Neutrophil (primary cell): ENCODE data around the gene ELOVL1.
"Not testable (repeated sequence)": the region's sequence is repeated elsewhere in the genome, so short reads cannot be mapped to it uniquely, and the experiment has no call there.

Experiments used
- H3K27ac ChIP-seq: fragments of 200-600 bp; sonication (generic); 2 replicates; pipeline ENCODE4 v1.5.1; 2016; ENCODE audit warnings: mild to moderate bottlenecking, moderate library complexity
- H3K27me3 ChIP-seq: fragments of 200-600 bp; sonication (generic); 2 replicates; pipeline ENCODE4 v1.6.0; 2016; ENCODE audit warnings: mild to moderate bottlenecking
- H3K36me3 ChIP-seq: fragments of 200-600 bp; sonication (generic); 2 replicates; pipeline ENCODE4 v1.5.1; 2017
- H3K4me1 ChIP-seq, 2 experiments: fragments of 200-600 bp in 1 of 2; sonication (generic) in 1 of 2; 1 replicate in 1 of 2; 2 replicates in 1 of 2; pipeline versions ENCODE4 v1.5.1 to v1.6.1; 2013 to 2016; ENCODE audit warnings: low read depth in 1 of 2, low read length in 1 of 2, mild to moderate bottlenecking in 1 of 2, moderate library complexity in 1 of 2; ENCODE audit not compliant: control insufficient read depth in 1 of 2, insufficient read depth in 1 of 2
- H3K4me3 ChIP-seq, 2 experiments: fragments of 200-600 bp in 1 of 2; sonication (generic) in 1 of 2; 1 replicate in 1 of 2; 2 replicates in 1 of 2; pipeline ENCODE4 v1.5.1; 2013 to 2016; ENCODE audit warnings: low read depth in 1 of 2, low read length in 1 of 2, mild to moderate bottlenecking in 1 of 2, moderate library complexity in 1 of 2
- H3K9me3 ChIP-seq: fragments of 200-600 bp; sonication (generic); 2 replicates; pipeline ENCODE4 v1.5.1; 2016
- TF ChIP-seq, protein P1 (sequence below): fragments of 200-600 bp; sonication (generic); IDR thresholded peaks from 2 replicates; pipeline ENCODE4 v1.5.1; 2016; ENCODE audit warnings: antibody characterized with exemption

ELOVL1 gene

DNA sequence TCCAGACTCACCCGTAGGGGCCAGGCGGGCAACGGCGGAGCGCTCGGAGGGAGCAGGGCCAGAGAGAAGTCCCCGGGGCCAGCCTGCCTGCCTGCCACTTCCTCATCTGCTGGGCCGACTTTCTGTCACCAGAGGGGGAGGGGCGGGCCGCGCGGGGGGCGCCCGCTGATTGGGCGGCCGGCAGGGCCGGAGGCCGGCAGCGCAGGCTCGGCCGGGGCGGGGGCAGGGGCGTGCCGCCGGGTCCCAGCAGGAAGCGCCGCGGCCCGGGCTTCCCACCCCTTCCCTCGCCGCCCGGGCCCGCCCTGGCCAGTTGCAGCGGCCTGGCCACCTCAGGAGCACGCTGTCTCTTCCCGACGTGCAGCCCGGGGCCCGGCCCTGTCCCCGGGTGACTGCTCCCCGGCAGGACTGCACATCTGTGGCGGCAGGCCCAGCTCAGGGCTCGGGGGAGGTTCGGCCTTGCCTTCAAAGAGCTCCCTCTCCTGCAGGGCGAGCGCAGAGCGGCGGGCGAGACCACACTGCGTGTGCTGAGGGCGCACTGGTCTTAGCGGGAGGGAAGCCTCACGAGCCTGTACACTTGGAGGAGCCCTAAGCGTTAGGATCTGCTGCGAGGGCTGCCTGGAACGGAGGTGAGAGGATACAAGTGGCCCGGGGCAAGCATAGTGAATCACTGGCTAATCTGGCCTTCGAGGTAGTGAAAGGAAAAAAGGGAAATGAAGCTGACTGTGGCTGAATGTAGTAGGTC, at the start of gene ELOVL1:
Gene ELOVL1, minus strand, starts transcription at position 108 of the 742 bp plus-strand sequence. CDS start 2,402 bp downstream, outside the sequence.
- Histone ChIP-seq H3K27ac (peak within 1 kb of the TSS; percentile 98), H3K4me3 (peak within 1 kb of the TSS; percentile 91 to 92), H3K4me1 (peaks cover 28 to 33% of the 10 kb centered on the region in 2 experiments), H3K9me3 (no peaks in the 10 kb centered on the region), H3K27me3 (no peaks in the 10 kb centered on the region), H3K36me3 (peaks cover 35% of the 10 kb centered on the region)
- TF ChIP-seq, protein P1, sequence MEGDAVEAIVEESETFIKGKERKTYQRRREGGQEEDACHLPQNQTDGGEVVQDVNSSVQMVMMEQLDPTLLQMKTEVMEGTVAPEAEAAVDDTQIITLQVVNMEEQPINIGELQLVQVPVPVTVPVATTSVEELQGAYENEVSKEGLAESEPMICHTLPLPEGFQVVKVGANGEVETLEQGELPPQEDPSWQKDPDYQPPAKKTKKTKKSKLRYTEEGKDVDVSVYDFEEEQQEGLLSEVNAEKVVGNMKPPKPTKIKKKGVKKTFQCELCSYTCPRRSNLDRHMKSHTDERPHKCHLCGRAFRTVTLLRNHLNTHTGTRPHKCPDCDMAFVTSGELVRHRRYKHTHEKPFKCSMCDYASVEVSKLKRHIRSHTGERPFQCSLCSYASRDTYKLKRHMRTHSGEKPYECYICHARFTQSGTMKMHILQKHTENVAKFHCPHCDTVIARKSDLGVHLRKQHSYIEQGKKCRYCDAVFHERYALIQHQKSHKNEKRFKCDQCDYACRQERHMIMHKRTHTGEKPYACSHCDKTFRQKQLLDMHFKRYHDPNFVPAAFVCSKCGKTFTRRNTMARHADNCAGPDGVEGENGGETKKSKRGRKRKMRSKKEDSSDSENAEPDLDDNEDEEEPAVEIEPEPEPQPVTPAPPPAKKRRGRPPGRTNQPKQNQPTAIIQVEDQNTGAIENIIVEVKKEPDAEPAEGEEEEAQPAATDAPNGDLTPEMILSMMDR: peak; percentile 54

- TF ChIP-seq, protein P1: no peak
Measured at GRCh38 chr1:43415901-43416300, 48.1 kb upstream of the ELOVL1 start.

GRCh38 chr1:43414634-43415223, 46.9 kb upstream of the ELOVL1 start:
- H3K4me3 ChIP-seq: no peak overlapping the region
- TF ChIP-seq, protein P1: peak; percentile 70
- peaks cover 71% of the 10 kb centered on the region for H3K36me3 ChIP-seq
- no peaks in the 10 kb centered on the region for H3K9me3 ChIP-seq
- no peaks in the 10 kb centered on the region for H3K4me1 ChIP-seq
- no peaks in the 10 kb centered on the region for H3K27me3 ChIP-seq
- H3K27ac ChIP-seq: no peak overlapping the region

More at GRCh38 chr1:43415901-43416300, 48.1 kb upstream of the ELOVL1 start:
- no peaks in the 10 kb centered on the region for H3K9me3 ChIP-seq
- no peak overlapping the region for H3K4me3 ChIP-seq
- H3K27me3 ChIP-seq: no peaks in the 10 kb centered on the region
- no peak overlapping the region for H3K27ac ChIP-seq
- peaks cover 73% of the 10 kb centered on the region for H3K36me3 ChIP-seq
- no peaks in the 10 kb centered on the region for H3K4me1 ChIP-seq

GRCh38 chr1:43413426-43413825, 45.6 kb upstream of the ELOVL1 start:
- H3K4me3 ChIP-seq, H3K27ac ChIP-seq, H3K27me3 ChIP-seq, H3K9me3 ChIP-seq, H3K4me1 ChIP-seq: not testable (repeated sequence)
- peaks cover 69% of the 10 kb centered on the region for H3K36me3 ChIP-seq

DNA sequence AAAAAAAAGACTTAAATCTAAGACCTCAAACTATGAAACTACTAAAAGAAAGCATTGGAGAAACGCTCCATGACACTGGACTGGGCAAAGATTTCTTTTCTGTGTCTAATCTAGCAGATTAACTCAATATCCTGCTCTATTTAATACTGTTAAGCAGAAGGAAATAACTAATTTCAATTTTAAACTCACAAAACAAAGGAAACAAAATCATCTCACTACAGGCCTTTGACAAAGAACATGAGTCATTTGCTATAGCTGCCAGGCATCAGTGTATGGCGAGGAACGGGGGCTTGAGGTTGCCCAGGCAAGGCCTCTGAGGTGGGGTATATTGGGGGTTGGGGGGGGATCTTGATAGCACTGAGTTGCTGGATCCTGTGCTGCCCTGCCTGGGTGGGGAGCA, 42.8 kb upstream of the ELOVL1 start:
- no peak overlapping the region for H3K27ac ChIP-seq
- no peaks in the 10 kb centered on the region for H3K4me1 ChIP-seq
- no peak overlapping the region for H3K4me3 ChIP-seq
- no peaks in the 10 kb centered on the region for H3K9me3 ChIP-seq
- no peaks in the 10 kb centered on the region for H3K27me3 ChIP-seq
- H3K36me3 ChIP-seq: peaks cover 68% of the 10 kb centered on the region
- TF ChIP-seq, protein P1: no peak

DNA sequence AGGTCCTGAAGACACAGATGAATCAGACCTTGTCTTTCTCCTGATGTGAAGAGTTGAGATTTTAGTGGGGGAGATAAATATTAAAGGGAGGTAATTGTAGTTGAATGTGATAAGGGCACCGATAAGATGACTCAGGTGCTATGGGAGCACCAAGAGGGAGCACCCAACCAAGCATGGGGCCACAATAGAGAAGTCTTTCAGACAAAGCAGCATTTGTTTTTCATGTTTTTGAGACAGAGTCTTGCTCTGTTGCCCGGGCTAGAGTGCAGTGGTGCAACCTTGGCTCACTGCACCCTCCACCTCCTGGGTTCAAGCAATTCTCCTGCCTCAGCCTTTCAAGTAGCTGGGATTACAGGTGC, 38.0 kb upstream of the ELOVL1 start:
- H3K9me3 ChIP-seq: no peaks in the 10 kb centered on the region
- TF ChIP-seq, protein P1: no peak
- no peak overlapping the region for H3K27ac ChIP-seq
- H3K4me1 ChIP-seq: peaks cover 12 to 13% of the 10 kb centered on the region in 2 experiments
- no peaks in the 10 kb centered on the region for H3K27me3 ChIP-seq
- no peak overlapping the region for H3K4me3 ChIP-seq
- peaks cover 76% of the 10 kb centered on the region for H3K36me3 ChIP-seq
